Measurements from ENCODE around the gene DMRT1. TPM values are rescaled to one million over a fixed set of nuclear protein-coding genes. Genes with fewer than 3 reads are reported as not detected.
"Not testable (repeated sequence)": the region's sequence is repeated elsewhere in the genome, so short reads cannot be mapped to it uniquely, and the experiment has no call there.

Gene DMRT1
- total RNA-seq, 1 donor from 2014 or later, result not detected

- DNase-seq (ENCODE audit: low spot score), result no peak
These were observed 17.8 kb downstream of the DMRT1 start for GRCh38 chr9:859251-859650.

GRCh38 chr9:860706-861105 is 19.2 kb downstream of the DMRT1 start:
- DNase-seq (ENCODE audit: low spot score), result no peak

DNA sequence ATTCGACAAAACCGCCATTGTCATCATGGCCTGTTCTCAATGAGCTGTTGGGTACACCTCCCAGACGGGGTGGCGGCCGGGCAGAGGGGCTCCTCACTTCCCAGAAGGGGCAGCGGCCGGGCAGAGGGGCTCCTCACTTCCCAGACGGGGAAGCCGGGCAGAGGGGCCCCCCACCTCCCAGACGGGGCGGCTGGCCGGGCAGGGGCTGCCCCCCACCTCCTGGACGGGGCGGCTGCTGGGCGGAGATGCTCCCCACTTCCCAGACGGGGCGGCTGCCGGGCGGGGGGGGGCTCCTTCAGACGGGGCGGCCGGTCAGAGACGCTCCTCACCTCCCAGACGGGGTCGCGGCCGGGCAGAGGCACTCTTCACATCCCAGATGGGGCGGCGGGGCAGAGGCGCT is 20.0 kb downstream of the DMRT1 start:
- DNase-seq (ENCODE audit: low spot score), result not testable (repeated sequence)

GRCh38 chr9:875119-875962 is 33.8 kb downstream of the DMRT1 start:
- no peak for DNase-seq (ENCODE audit: low spot score)

DNA sequence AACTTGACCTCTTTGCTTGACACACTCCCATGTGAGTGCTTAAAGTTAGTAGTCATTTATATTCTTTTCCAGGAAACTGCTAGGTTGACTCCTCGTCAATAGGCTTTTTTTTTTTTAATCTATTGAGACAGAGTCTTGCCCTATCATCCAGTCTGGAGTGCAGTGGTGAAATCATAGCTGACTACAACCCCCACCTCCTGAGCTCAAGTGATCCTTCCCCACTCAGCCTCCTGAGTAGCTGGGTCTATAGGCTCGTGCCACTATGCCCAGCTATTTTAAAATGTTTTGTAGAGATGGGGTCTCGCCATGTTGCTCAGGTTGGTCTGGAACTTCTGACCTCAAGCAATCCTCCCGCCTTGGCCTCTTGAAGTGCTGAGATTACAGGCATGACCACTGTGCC is 34.9 kb downstream of the DMRT1 start:
- DNase-seq (ENCODE audit: low spot score), result no peak

DNA sequence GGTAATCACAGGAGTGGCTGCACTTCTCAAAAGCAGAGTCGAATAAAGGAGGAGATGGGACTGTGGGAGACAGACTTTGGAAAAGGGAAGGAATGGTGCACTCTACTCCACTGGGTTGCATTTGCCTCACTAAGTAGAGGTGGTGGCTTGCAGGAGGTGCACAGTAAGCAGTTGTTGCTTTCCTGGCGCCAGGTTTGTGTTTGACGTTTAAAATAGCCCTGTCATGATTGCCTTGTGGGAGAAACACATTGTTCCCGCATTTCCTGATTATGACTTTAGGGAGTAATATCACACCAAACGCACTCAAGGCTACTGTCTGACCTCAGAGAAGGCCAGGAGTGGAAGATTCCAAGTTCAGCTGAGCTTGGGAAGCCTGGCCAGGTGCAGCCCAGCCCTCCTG is 36.7 kb downstream of the DMRT1 start:
- no peak for DNase-seq (ENCODE audit: low spot score)

- no peak for DNase-seq (ENCODE audit: low spot score)
These were observed 39.2 kb downstream of the DMRT1 start for GRCh38 chr9:880725-881124.

- DNase-seq (ENCODE audit: low spot score), result no peak
These were observed 41.0 kb downstream of the DMRT1 start for GRCh38 chr9:882416-882924.

GRCh38 chr9:883011-883410 is 41.5 kb downstream of the DMRT1 start:
- no peak for DNase-seq (ENCODE audit: low spot score)

GRCh38 chr9:886886-887285 is 45.4 kb downstream of the DMRT1 start:
- DNase-seq (ENCODE audit: low spot score), result no peak

- no peak for DNase-seq (ENCODE audit: low spot score)
These were observed 50.6 kb downstream of the DMRT1 start for GRCh38 chr9:892123-892522.

DNA sequence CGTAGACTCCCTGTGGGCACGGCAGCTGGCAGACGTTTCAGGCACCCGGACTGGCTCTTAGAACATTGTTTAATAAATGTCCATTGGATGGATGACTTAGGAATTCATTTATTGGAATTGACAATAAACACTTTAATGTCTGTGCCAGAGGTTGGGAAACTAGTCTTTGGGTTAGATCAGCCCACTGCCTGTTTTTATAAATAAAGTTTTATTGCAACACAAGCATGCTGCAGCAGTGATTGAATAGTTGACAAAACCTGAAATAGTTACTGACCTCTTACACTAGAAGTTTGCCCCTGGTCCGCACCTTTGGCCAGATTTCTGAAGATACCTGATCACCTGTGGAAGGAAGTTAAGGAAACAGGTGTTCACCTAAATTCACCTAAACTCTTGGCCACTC is 51.6 kb downstream of the DMRT1 start:
- no peak for DNase-seq (ENCODE audit: low spot score)

DNA sequence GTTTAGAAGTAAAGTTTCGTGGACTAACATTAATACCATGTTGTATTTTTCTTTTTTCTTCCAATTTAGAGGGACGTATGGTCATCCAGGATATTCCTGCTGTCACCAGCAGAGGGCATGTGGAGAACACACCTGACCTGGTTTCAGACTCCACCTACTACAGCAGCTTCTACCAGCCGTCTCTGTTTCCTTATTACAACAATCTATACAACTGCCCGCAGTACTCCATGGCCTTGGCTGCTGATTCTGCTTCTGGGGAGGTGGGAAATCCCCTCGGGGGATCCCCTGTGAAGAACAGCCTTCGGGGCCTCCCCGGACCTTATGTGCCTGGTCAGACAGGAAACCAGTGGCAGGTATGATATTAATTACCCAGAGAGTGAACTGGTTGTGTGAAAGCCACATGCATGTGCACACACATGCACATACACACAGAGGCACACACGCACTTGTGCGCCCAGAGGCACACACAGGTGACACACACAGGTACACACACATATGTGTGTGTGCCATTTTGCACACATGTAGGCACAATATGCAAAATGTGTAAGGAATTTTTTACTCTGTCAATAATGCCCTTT is 52.4 kb downstream of the DMRT1 start:
- DNase-seq (ENCODE audit: low spot score), result no peak

DNA sequence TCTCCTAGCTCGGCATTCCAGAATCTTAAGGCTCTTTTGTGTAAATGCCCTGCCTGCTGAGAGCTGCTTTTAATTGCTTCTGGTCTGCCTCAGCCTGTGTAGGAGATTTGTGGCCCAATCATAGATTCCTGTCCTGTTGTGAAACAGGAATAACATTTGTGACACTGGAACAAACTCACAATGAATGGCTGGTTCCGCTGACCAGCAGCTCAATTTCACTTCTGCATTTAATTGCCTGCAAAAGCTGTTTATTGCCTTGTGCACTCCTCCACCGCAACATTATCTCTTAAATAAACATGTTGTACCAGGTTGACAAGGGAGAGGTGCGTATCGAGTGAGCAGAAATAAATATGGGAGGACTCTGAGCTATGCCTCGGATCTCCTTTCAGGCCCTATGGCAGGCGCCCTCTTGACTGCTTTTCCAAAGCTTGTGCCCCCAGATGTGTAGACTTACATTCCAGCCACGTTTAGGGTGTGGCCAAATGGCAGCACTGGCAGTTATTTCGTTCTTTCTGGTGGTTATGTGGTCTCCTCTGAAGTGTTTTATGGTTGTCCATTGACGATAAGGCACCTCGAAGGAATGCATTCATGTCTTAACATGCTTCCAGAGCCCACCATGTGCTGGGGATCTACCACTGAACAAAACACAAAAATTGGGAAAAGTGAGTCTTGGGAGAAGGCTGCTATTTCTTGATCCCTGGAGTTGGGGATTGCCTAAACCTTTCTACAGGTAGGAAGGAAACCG is 58.1 kb downstream of the DMRT1 start:
- DNase-seq (ENCODE audit: low spot score), result no peak

- DNase-seq (ENCODE audit: low spot score), result no peak
These were observed 62.4 kb downstream of the DMRT1 start for GRCh38 chr9:903886-904285.

DNA sequence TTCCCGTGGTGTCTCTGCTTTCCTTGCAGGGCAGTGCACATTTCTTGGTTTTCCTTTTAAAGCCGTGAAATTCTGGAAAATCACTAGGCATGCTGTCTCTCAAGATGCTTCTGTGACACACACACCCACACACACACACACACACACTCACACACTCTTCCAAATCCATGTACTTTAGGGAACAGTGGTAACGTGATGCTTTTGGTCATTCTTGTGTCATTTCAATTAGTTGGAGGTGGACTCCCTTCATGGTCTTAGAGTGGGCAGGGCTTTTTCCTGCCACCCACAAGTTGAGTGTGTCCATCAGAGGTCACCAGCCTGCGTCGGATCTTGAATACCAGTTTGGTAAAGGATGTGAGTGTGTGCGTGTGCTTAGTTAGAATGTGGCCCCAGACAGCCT is 64.4 kb downstream of the DMRT1 start:
- DNase-seq (ENCODE audit: low spot score), result no peak

- DNase-seq (ENCODE audit: low spot score), result no peak
These were observed 67.2 kb downstream of the DMRT1 start for GRCh38 chr9:908536-909205.

DNA sequence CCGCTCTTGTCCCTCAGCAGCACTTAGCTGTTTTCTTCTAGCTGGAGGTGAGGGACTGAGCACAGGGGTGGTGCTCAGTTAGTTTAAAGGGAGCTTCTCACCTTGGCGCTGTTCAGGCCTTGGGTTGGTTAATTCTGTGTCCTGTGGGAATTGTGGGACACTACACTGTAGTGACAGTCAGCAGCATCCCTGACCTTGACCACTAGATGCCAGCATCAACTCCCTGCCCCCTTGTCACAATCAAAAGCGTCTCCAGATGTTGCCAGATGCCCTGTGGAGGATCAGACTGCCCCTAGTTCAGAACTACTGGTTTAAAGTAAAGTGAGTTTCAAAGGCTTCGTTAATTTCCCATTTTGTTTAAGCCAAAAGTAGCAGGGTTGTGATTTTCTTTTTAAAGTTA is 69.5 kb downstream of the DMRT1 start:
- no peak for DNase-seq (ENCODE audit: low spot score)

- DNase-seq (ENCODE audit: low spot score), result no peak
These were observed 71.3 kb downstream of the DMRT1 start for GRCh38 chr9:912776-913175.

DNA sequence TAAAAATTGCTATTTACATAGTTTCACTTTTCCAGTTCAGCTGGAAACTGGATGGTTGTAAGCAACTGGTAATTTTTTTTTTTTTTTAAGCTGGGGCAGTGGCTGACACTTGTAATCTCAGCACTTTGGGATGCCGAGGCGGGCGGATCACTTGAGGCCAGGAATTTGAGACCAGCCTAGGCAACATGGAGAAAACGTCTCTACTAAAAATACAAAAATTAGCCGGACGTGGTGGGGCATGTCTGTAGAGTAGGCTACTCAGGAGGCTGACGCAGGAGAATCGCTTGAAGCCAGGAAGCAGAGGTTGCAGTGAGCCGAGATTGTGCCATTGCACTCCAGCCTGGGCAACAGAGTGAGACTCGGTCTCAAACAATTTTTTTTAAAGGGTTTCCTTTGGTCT is 72.0 kb downstream of the DMRT1 start:
- not testable (repeated sequence) for DNase-seq (ENCODE audit: low spot score)

DNA sequence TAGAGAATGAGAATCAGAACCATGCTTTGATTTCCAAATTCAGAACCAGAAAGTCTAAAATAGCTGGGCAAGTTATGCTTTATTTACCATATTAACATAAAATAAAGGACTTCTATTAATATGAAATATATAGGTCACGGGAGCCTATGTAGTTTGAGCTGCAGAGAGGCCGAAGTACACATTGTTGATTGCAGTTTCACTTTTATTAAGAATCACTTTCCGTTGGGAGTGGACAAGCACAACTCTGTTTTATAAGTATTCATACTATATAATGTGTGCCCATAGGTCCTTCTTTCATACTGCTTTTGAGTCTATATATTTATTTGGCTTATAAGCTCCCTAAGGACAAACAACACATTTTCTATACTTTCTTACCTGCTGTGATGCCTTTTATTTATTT is 76.2 kb downstream of the DMRT1 start:
- DNase-seq (ENCODE audit: low spot score), result no peak

DNA sequence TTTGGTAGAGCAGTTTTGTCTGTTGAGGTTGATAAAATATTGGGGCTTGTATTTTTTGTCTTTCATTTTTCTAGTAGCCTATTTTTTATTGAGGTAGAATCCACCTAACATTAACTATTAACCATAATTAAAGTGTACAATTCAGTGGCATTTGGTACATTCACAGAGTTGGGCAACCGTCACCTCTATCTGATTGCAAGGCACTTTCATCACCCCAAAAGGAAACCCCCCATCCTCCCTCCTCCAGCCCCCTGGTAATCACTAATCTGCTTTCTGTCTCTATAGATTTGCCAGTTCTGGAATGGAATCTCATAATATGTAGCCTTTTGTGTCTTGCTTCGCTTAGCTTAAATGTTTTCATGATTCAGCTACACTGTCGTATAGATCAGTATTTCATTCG is 79.4 kb downstream of the DMRT1 start:
- DNase-seq (ENCODE audit: low spot score), result no peak

Data from mesenteric fat pad (tissue), 1 donor.